PC-3 (cell line): ENCODE measurements around the gene USP9Y.

Experiments used
- CTCF ChIP-seq: fragments of 300-600 bp; sonication (generic); conservative IDR thresholded peaks from 2 replicates; pipeline ENCODE4 v1.5.1; 2017; ENCODE audit warnings: antibody characterized with exemption, low read depth, mild to moderate bottlenecking, low read length
- EZH2phosphoT487 ChIP-seq: fragments of 300-600 bp; sonication (generic); IDR thresholded peaks from 2 replicates; pipeline ENCODE4 v1.6.1; 2018; ENCODE audit warnings: mild to moderate bottlenecking, antibody characterized with exemption, low read length, borderline replicate concordance

DNA sequence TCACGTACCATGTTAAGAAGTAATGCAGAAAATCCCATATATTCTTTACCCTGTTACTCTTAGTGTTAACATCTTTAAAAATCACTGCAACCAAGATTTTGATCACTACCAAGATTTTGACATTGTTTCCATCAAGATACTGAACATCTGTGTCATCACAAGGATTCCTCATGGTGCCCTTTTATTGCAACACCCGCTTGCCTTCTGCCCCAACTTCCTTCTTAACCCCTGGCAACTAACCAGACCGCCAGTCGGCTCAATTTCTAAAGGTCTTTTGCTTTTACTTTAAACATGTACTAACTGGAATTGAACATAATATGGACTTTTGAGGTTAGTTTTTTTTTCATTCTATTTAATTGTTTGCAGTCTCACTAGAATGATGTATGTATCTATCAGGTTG is 41.7 kb downstream of the USP9Y start:
- no peak for TF ChIP-seq CTCF
- TF ChIP-seq EZH2phosphoT487: no peak
